ENCODE data around the gene FAM240A. TPM values are rescaled to one million over a fixed set of nuclear protein-coding genes. Genes with fewer than 3 reads are reported as not detected.
"Not testable (repeated sequence)": the region's sequence is repeated elsewhere in the genome, so short reads cannot be mapped to it uniquely, and the experiment has no call there.

The FAM240A gene
- total and polyA plus RNA-seq, 4 donors, result not detected

DNA sequence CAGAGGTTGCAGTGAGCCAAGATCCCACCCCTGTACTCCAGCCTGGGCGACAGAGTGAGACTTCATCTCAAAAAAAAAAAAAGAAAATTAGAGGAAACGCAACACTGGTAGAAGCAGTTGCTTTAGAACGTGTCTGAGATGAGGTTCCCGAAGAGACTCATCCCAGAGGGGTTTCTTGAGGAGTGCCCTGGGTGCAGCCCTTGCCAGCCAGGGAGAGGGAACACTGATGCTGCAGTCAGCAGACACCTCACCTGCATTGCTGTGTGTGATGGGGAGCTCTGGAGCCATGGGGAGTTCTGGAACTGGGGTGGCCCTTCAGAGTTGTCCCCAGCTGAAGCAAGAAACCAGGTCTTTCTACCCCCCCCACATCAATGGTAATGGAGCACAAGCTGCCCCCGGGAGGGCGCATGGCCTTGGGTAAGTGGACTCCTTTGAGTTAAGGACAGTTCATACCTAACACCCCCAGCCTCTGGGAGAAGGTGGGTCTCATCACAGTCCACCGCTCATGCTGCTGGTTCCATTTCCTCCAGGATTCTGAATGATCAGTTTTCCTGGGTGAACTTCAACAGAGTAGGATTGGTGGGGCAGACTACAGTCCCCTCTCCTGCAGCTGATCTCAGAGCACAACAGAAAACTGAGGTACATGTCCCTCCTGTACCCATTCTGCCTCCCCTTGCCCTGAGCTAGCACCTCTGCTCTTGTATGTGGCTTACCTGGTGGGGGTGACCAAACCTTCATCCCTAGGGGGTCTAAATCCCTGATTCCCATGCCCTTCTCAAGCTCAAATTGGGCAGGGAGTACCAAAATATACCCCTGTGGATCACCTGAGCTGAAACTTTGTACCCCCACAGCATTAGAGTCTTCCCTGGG, 27.5 kb upstream of the FAM240A start:
- Histone ChIP-seq H3K4me1 (ENCODE audit: control insufficient read depth in 5 of 5, insufficient read depth in 5 of 5, low read length in 5 of 5) (peaks cover 0 to 2% (median 0%) of the 10 kb centered on the region in 5 donors), H3K4me3 (no peak overlapping the region), H3K27ac (ENCODE audit: low read depth in 1 of 2, low read length in 1 of 2) (no peak overlapping the region), H3K27me3 (ENCODE audit: control insufficient read depth in 3 of 3, insufficient read depth in 3 of 3, low read length in 2 of 3) (peaks cover 0 to 7% (median 6%) of the 10 kb centered on the region in 3 donors), H3K9me3 (ENCODE audit: control insufficient read depth in 4 of 4, insufficient read depth in 3 of 4, low read length in 3 of 4) (no peaks in the 10 kb centered on the region), H3K36me3 (ENCODE audit: control insufficient read depth in 4 of 4, insufficient read depth in 4 of 4, low read length in 4 of 4) (no peaks in the 10 kb centered on the region), H3K9ac (ENCODE audit: insufficient read depth in 1 of 2, low read length in 2 of 2) (no peak overlapping the region)
- TF ChIP-seq, protein P1, sequence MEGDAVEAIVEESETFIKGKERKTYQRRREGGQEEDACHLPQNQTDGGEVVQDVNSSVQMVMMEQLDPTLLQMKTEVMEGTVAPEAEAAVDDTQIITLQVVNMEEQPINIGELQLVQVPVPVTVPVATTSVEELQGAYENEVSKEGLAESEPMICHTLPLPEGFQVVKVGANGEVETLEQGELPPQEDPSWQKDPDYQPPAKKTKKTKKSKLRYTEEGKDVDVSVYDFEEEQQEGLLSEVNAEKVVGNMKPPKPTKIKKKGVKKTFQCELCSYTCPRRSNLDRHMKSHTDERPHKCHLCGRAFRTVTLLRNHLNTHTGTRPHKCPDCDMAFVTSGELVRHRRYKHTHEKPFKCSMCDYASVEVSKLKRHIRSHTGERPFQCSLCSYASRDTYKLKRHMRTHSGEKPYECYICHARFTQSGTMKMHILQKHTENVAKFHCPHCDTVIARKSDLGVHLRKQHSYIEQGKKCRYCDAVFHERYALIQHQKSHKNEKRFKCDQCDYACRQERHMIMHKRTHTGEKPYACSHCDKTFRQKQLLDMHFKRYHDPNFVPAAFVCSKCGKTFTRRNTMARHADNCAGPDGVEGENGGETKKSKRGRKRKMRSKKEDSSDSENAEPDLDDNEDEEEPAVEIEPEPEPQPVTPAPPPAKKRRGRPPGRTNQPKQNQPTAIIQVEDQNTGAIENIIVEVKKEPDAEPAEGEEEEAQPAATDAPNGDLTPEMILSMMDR (IDR thresholded peaks at IDR 0.05; ENCODE audit: control extremely low read depth, extremely low read depth), result no peak
- WGBS, 2 donors, result 94 to 95% methylated on average over 7 of the region's 7 CpGs
- ATAC-seq (ENCODE audit: insufficient read depth, low FRiP score), result no peak
- DNase-seq, result no peak

GRCh38 chr3:46585799-46586693, 26.3 kb upstream of the FAM240A start:
- no peak for ATAC-seq (ENCODE audit: insufficient read depth, low FRiP score)
- H3K27ac ChIP-seq (ENCODE audit: low read depth in 1 of 2, low read length in 1 of 2), result no peak overlapping the region

DNA sequence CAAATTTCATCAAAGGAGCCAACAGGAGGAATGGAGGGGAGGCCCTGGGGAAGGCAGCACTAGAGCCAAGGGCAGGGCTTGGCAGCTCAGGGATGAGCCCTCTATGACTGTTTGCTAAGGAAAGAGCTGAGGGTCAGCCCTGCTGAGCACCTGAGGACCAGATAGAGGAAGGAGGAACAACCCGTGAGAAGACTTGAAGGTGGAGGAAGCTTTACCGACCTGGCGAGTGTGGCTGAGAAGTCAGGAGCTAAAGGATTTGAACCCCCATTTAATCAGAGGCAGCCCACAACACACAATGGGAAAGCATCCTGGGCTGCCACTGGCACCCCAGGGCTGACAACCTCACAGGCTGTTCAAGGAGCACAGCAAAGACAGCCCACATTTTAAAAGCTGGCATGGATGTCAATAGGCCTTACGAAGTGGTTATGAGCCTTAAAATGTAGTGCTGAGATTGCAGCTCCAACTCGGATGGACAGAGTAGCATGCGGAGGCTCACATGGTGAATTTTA, 25.5 kb upstream of the FAM240A start:
- ATAC-seq (ENCODE audit: insufficient read depth, low FRiP score) (no peak), DNase-seq (no peak)
- Histone ChIP-seq H3K27ac (ENCODE audit: low read depth in 1 of 2, low read length in 1 of 2) (no peak overlapping the region), H3K4me3 (no peak overlapping the region), H3K27me3 (ENCODE audit: control insufficient read depth in 3 of 3, insufficient read depth in 3 of 3, low read length in 2 of 3) (no peaks in the 10 kb centered on the region), H3K9me3 (ENCODE audit: control insufficient read depth in 4 of 4, insufficient read depth in 3 of 4, low read length in 3 of 4) (no peaks in the 10 kb centered on the region), H3K9ac (ENCODE audit: insufficient read depth in 1 of 2, low read length in 2 of 2) (no peak overlapping the region), H3K4me1 (ENCODE audit: control insufficient read depth in 5 of 5, insufficient read depth in 5 of 5, low read length in 5 of 5) (peaks cover 0 to 2% (median 0%) of the 10 kb centered on the region in 5 donors), H3K36me3 (ENCODE audit: control insufficient read depth in 4 of 4, insufficient read depth in 4 of 4, low read length in 4 of 4) (no peaks in the 10 kb centered on the region)
- TF ChIP-seq, protein P1 (IDR thresholded peaks at IDR 0.05; ENCODE audit: control extremely low read depth, extremely low read depth), result no peak
- WGBS, 2 donors, result 90 to 91% methylated on average over 6 of the region's 6 CpGs

More at GRCh38 chr3:46585799-46586693, 26.3 kb upstream of the FAM240A start:
- no peak overlapping the region for H3K4me3 ChIP-seq
- no peaks in the 10 kb centered on the region for H3K36me3 ChIP-seq (ENCODE audit: control insufficient read depth in 4 of 4, insufficient read depth in 4 of 4, low read length in 4 of 4)
- DNase-seq, result no peak
- no peaks in the 10 kb centered on the region for H3K27me3 ChIP-seq (ENCODE audit: control insufficient read depth in 3 of 3, insufficient read depth in 3 of 3, low read length in 2 of 3)
- peaks cover 0 to 2% (median 0%) of the 10 kb centered on the region in 5 donors for H3K4me1 ChIP-seq (ENCODE audit: control insufficient read depth in 5 of 5, insufficient read depth in 5 of 5, low read length in 5 of 5)
- H3K9me3 ChIP-seq (ENCODE audit: control insufficient read depth in 4 of 4, insufficient read depth in 3 of 4, low read length in 3 of 4), result no peaks in the 10 kb centered on the region
- no peak overlapping the region for H3K9ac ChIP-seq (ENCODE audit: insufficient read depth in 1 of 2, low read length in 2 of 2)
- WGBS, 2 donors, result 83 to 86% methylated on average over 5 of the region's 5 CpGs
- TF ChIP-seq, protein P1 (IDR thresholded peaks at IDR 0.05; ENCODE audit: control extremely low read depth, extremely low read depth), result no peak

- 79 to 81% methylated on average over 3 of the region's 3 CpGs for WGBS, 2 donors
- not testable (repeated sequence) for DNase-seq; ATAC-seq (ENCODE audit: insufficient read depth, low FRiP score)
Measured at GRCh38 chr3:46587268-46587667, 25.1 kb upstream of the FAM240A start.

More at GRCh38 chr3:46587268-46587667, 25.1 kb upstream of the FAM240A start:
- H3K9me3 ChIP-seq (ENCODE audit: control insufficient read depth in 4 of 4, insufficient read depth in 3 of 4, low read length in 3 of 4); H3K9ac ChIP-seq (ENCODE audit: insufficient read depth in 1 of 2, low read length in 2 of 2); H3K36me3 ChIP-seq (ENCODE audit: control insufficient read depth in 4 of 4, insufficient read depth in 4 of 4, low read length in 4 of 4); H3K4me1 ChIP-seq (ENCODE audit: control insufficient read depth in 5 of 5, insufficient read depth in 5 of 5, low read length in 5 of 5); H3K27ac ChIP-seq (ENCODE audit: low read depth in 1 of 2, low read length in 1 of 2); H3K27me3 ChIP-seq (ENCODE audit: control insufficient read depth in 3 of 3, insufficient read depth in 3 of 3, low read length in 2 of 3); H3K4me3 ChIP-seq: not testable (repeated sequence)

All from lung (tissue), 12 donors.